Left ventricle myocardium superior (tissue), 1 donor: ENCODE results near the gene C1QTNF6. TPM values are rescaled to one million over a fixed set of nuclear protein-coding genes. Genes with fewer than 3 reads are reported as not detected.
"Not testable (repeated sequence)": the region's sequence is repeated elsewhere in the genome, so short reads cannot be mapped to it uniquely, and the experiment has no call there.

ENCODE experiments used
- ATAC-seq: fragments of 200-7000 bp; cut with Tn5 transposase; one replicate; pipeline ENCODE4 v1.9.1; 2020; ENCODE audit warnings: mild to moderate bottlenecking, moderate library complexity
- DNase-seq: peaks from one replicate; pipeline ENCODE4 v3.0.0-alpha.2; 2020
- intact Hi-C: fragments of 100-400 bp; cut with micrococcal nuclease; formaldehyde crosslinking; loops from one replicate; pipeline ENCODE4 v1.11.0; 2022
- total RNA-seq: library from RNA; stranded (reverse); fragmentation: NEBNext Ultra II Directional; extraction: Animal tissue kit (Norgen Biotek cat#: 25700); gene quantifications from one replicate; pipeline ENCODE4 v1.2.1, GENCODE V29; 2021
- donor health status: DM: no; HTN: yes; CAD: no; lungs with severe emphysema.

Gene C1QTNF6
- total RNA-seq, 1 donor from 2014 or later = 1.1 TPM

- DNase-seq (no peak), ATAC-seq (no peak)
- intact Hi-C loops = no loop called here
Measured at GRCh38 chr22:37210041-37210803, 22.2 kb upstream of the C1QTNF6 start.

DNA sequence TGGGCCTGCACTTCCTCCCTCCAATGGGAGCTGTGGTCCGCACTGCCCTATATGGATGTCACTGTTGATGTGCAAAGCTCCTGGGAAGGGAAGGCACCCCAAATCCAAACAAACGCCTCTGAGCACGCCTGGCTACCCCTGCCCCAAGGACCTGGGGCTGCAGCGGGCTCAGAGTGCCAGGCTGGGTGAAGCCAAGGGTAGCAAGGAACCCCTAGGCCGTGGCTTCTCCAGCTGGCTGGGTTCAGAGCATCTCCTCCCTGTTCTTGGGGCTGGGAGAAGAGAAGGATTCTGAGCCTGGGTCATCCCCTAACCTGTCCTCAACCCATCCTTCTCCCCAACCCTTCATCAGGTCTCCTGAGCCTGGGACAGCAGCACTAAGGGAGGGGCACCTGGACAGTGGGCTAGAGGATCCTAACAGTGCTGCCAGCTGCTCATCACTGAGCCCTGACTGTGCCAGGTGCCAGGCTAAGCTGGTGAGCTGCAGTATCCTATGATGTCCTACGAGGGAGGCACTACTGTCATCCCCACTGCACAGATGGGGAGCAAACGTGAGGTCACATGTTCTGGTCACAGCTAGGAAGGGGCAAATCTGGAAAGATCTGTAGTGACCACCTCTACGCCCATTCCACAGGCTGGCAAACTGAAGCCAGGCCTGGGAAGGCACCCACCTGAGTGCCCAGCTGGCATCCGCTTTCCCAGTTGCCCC lies 21.2 kb upstream of the C1QTNF6 start:
- ATAC-seq (no peak), DNase-seq (no peak)
- intact Hi-C loops = no loop called here

- ATAC-seq = no peak
- DNase-seq = no peak
- intact Hi-C loops = no loop called here
Measured at GRCh38 chr22:37208401-37209139, 20.5 kb upstream of the C1QTNF6 start.

DNA sequence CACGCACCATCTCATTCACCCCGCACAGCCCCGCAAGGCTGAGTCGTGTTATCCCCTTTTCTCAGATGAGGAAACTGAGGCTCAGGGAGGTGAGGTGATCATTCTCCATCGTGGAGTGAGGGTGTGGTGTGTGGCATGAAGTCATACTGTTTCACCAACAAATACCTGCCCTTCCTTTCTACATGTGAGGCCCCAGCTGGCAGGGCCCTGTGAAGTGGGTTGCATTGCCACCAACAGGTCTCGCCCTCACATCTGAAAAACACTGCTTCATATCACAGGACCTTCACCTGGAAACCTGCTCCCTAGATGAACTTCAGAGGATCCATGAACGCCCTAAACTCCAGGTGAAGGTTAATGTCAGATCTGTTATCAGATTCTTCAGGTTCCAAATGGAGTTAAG lies 19.9 kb upstream of the C1QTNF6 start:
- DNase-seq (no peak), ATAC-seq (no peak)
- intact Hi-C loops = no loop called here

GRCh38 chr22:37206841-37207821 lies 19.1 kb upstream of the C1QTNF6 start:
- DNase-seq = no peak
- intact Hi-C loops = no loop called here
- no peak for ATAC-seq

- DNase-seq (no peak), ATAC-seq (no peak)
- intact Hi-C loops = no loop called here
Measured at GRCh38 chr22:37206118-37206840, 18.2 kb upstream of the C1QTNF6 start.

DNA sequence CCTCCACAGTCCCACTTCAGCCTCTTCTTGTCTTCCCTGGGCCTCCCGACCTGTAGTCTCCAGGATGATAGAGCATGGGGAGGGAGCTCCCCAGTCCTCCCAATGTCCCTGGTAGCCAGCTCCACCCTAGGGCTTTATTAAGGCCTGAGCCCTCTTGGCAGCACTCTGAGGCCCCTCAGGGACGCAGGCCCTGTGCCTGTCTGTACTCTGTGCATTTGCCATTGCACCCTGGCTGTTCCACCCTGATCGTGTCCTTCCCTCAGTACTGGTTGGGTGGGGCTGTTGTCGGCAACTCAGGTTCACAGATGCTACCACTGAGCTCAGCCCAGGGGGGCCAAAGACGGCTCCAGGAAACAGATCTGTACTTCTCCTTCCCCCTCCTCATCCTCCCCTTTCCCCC lies 17.0 kb upstream of the C1QTNF6 start:
- no peak for ATAC-seq
- DNase-seq = no peak
- intact Hi-C loops = no loop called here

DNA sequence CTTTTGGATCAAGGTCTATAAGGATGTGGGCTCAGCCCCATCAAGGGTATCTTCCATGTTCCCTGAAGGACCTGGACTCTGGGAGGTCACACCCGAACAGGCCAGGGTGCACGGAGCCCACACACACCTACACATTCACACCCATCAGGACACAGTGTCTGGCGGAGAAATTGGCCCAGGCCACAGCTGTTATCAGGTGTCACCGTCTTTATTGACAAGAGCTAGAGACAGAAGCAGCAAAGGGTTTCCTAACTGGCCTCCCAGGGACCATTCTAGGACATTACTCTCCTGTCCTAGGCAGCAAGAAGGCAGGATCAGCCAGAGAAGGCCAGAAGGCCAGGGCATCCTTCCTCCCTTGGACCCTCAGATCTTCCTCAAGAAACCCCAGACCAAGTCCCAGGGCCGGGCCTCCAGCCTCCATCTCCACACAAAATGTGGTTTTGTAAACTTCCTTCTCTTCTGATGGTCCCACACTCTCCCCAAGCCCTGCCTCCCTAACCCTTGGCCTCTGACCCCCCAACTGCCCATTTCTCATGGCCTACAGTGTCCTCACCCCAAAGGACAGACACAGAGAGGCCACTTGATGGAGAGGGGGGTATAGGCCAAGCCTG lies 16.1 kb upstream of the C1QTNF6 start:
- no peak for DNase-seq
- no peak for ATAC-seq
- intact Hi-C loops = no loop called here

DNA sequence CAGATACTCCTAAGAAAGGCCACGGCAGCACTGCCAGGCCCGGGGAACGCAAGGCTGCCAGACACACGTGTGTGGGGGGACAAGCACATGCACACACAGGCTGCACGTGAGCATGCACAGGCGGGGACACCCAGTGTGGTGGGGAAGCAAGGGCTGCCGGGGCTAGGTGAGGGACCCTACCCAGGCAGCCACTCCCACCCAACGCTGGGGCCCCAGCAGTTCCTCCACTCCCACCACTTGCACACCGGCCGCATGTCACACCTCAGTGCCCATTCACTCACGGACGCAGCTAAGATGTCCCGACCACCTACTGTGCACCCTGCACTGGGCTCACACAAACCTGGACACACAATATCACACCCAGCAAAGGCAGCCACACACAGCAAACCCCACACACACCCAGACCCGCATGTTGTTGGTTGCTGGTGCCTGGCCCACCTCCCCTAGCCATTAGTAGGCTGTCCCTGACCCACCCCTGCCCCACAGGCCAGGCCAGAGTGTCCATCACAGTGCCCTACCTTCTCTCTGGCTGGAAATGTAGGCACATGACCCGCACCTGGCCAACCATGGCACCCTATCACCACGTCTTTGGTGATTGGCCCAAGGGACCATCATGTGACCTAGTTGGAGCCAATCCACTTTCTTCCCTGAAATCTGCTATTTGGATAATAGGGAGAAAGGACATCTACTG lies 15.5 kb upstream of the C1QTNF6 start:
- no peak for ATAC-seq
- DNase-seq = no peak
- intact Hi-C loops = no loop called here

GRCh38 chr22:37202716-37203115 lies 14.7 kb upstream of the C1QTNF6 start:
- DNase-seq (no peak), ATAC-seq (no peak)
- intact Hi-C loops = no loop called here

DNA sequence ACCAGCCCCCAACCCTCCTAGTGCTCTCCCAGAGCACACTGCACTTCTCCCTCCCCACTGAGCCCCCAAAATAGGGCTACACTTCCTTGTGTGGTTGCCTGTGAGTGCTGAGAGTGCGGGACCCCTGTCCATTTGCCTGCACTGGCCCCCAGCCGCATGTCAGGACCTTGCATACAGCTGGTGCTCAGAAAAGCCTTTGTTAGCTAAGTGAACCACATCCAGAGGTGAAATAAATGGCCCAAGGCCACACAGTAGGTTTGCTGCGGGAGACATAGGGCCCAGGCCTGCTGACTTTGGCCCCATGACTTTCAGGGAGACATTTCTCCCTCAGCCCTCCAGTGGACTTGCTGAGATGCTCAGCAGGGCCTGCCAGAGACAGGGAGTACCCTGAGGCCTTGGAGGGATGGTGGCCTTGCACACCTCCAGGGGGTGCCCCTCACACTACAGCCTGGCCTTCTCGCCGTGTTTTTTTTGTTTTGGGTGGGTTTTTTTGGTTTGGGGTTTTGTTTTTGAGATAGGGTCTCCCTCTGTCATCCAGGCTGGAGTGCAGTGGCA lies 14.0 kb upstream of the C1QTNF6 start:
- intact Hi-C loops = no loop called here
- ATAC-seq (no peak), DNase-seq (no peak)

DNA sequence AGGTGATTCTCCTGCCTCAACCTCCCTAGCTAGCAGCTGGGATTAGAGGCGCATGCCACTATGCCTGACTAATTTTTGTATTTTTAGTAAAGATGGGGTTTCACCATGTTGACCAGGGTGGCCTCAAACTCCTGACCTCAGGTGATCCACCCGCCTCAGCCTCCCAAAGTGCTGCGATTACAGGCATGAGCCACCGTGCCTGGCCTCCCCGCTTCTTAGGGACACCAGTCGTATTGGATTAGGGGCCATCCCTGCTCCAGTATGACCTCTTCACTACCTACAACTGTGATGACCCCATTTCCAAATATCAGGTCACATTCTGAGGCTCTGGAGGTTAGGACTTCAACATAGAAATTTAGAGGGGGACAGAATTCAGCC lies 13.4 kb upstream of the C1QTNF6 start:
- ATAC-seq, DNase-seq, intact Hi-C loops: not testable (repeated sequence)

- intact Hi-C loops = loop anchor here (2.0 kb wide), 1 partner anchor 33 kb away; no protein-coding TSS in a partner anchor
- no peak for DNase-seq
- no peak for ATAC-seq
Measured at GRCh38 chr22:37199760-37200108, 11.7 kb upstream of the C1QTNF6 start.

- intact Hi-C loops = loop anchor here (2.0 kb wide), 1 partner anchor 32 kb away; no protein-coding TSS in a partner anchor
- peak; percentile 90 for ATAC-seq
- DNase-seq = peak; percentile 100
Measured at GRCh38 chr22:37199103-37199759, 11.2 kb upstream of the C1QTNF6 start.

- ATAC-seq (peak; percentile 74), DNase-seq (peak; percentile 93)
- intact Hi-C loops = loop anchor here (2.0 kb wide), 1 partner anchor 32 kb away; no protein-coding TSS in a partner anchor
Measured at GRCh38 chr22:37198258-37199102, 10.4 kb upstream of the C1QTNF6 start.
